AG04450 (cell line): Measurements from ENCODE around the gene TMEM150B. TPM values are rescaled to one million over a fixed set of nuclear protein-coding genes. Genes with fewer than 3 reads are reported as not detected.

ENCODE experiments used
- CTCF ChIA-PET: fragments of 300-600, 350-600 bp; formaldehyde crosslinking; extraction: SDS; loops from one replicate; lab custom pipeline; 2022; ENCODE audit warnings: antibody characterized with exemption, inconsistent platforms; lab: Charles Lee
- POLR2A ChIA-PET: fragments of 350-600 bp; formaldehyde crosslinking; extraction: SDS; loops from one replicate; lab custom pipeline; 2021; ENCODE audit warnings: antibody characterized with exemption, inconsistent platforms; lab: Yijun Ruan, JAX
- DNase-seq: peaks from one replicate; pipeline ENCODE4 v3.0.0-alpha.2; 2011; ENCODE audit warnings: low read depth, low spot score
- H3K27ac ChIP-seq: one replicate; pipeline ENCODE4 v1.5.1; 2012; ENCODE audit warnings: low read depth, low read length, control low read depth
- H3K27me3 ChIP-seq: one replicate; pipeline ENCODE4 v1.6.0; 2012; ENCODE audit warnings: low read length; ENCODE audit not compliant: control insufficient read depth, insufficient read depth
- H3K4me3 ChIP-seq: 2 replicates; pipeline ENCODE4 v1.5.1; 2011; ENCODE audit warnings: mild to moderate bottlenecking, low read depth, low read length, control low read depth
- H3K9me3 ChIP-seq: 2 replicates; pipeline ENCODE4 v1.5.1; 2012; ENCODE audit warnings: low read length; ENCODE audit not compliant: control insufficient read depth, insufficient read depth
- polyA plus RNA-seq: library from polyadenylated mRNA; depleted of rRNA; stranded (reverse); fragments of >200 nt; gene quantifications from 2 replicates; pipeline ENCODE4 v1.2.3, GENCODE V29; 2011
- TF ChIP-seq, protein P1 (sequence below): IDR thresholded peaks from 2 replicates; pipeline ENCODE4 v1.5.1; 2011; ENCODE audit warnings: low read depth, low read length, control low read depth, inconsistent platforms

TMEM150B gene
- polyA plus RNA-seq, 1 experiment, result not detected

DNA sequence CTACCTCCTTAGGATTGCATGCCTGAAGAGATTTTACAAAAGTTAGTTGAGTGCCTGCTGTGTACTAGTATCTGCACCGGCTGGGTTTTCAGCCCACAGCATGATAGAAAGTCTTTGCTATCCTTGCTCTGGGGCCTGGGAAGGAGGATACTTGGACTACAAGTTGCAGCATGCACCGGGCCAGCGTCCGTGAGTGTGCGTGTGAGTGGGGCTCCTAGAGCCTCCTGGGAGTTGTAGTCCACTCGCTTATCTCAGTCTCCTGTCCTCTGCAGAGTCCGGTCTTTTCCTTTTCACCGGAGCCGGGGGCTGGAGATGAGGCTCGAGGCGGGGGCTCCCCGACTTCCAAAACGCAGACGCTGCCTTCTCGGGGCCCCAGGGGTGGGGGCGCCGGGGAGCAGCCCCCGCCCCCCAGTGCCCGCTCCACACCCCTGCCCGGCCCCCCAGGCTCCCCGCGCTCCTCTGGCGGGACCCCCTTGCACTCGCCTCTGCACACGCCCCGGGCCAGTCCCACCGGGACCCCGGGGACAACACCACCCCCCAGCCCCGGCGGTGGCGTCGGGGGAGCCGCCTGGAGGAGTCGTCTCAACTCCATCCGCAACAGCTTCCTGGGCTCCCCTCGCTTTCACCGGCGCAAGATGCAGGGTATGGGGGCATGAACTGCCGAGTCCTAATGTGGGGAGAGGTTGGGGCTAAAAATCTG lies 20.7 kb downstream of the TMEM150B start:
- ChIA-PET POLR2A (no interaction called here), CTCF (no interaction called here)
- H3K27ac ChIP-seq, result no peak overlapping the region
- TF ChIP-seq, protein P1, sequence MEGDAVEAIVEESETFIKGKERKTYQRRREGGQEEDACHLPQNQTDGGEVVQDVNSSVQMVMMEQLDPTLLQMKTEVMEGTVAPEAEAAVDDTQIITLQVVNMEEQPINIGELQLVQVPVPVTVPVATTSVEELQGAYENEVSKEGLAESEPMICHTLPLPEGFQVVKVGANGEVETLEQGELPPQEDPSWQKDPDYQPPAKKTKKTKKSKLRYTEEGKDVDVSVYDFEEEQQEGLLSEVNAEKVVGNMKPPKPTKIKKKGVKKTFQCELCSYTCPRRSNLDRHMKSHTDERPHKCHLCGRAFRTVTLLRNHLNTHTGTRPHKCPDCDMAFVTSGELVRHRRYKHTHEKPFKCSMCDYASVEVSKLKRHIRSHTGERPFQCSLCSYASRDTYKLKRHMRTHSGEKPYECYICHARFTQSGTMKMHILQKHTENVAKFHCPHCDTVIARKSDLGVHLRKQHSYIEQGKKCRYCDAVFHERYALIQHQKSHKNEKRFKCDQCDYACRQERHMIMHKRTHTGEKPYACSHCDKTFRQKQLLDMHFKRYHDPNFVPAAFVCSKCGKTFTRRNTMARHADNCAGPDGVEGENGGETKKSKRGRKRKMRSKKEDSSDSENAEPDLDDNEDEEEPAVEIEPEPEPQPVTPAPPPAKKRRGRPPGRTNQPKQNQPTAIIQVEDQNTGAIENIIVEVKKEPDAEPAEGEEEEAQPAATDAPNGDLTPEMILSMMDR, result no peak
- H3K4me3 ChIP-seq, result no peak overlapping the region
- H3K27me3 ChIP-seq, result no peaks in the 10 kb centered on the region
- H3K9me3 ChIP-seq, result no peaks in the 10 kb centered on the region
- no peak for DNase-seq

DNA sequence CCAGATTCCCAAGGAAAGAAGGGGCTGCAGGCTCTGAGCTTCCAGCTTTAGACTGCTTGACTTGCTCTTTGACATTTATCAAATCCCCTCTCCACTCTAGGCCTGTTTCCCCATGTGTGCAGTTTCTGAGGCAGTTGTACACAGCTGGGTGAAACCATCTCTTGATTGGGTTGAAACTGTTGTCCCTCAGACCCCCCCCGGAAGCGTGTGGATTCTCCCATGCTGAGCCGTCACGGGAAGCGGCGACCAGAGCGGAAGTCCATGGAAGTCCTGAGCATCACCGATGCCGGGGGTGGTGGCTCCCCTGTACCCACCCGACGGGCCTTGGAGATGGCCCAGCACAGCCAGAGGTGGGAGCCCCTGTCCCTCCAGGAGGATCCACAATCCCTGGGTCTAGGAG lies 21.7 kb downstream of the TMEM150B start:
- Histone ChIP-seq H3K27me3 (no peaks in the 10 kb centered on the region), H3K9me3 (no peaks in the 10 kb centered on the region), H3K27ac (no peak overlapping the region), H3K4me3 (no peak overlapping the region)
- CTCF ChIA-PET, result interaction anchor here (0.5 to 3.7 kb wide), 10 partner anchors 10 to 330 kb away, joined by 3 to 41 read pairs (median 8); partner anchors contain the start of gene KMT5C
- POLR2A ChIA-PET, result interaction anchor here (0.5 kb wide), 1 partner anchor 16 kb away, joined by 6 read pairs; no protein-coding TSS in a partner anchor
- TF ChIP-seq, protein P1, result no peak
- DNase-seq, result no peak

DNA sequence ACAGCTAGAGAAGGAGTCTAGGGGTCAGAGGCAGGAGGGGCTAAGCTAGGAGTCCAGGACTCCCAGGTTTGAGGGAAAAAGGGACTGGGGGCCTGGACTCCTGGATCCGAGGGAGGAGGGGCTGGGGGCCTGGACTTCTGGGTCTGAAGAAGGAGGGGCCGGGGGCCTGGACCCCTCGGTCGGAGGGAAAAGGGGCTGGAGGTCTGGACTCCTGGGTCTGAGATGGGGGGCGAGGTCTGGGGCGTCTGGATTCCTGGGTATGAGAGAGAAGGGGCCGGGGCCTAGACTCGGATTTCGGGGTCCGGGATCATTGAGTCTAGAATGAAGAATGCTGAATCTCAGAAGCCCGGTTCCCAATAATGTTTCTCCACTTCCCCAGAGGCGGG lies 22.8 kb downstream of the TMEM150B start:
- Histone ChIP-seq H3K4me3 (no peak overlapping the region; the same call in 1 of the 2 replicates), H3K27me3 (no peaks in the 10 kb centered on the region), H3K9me3 (no peaks in the 10 kb centered on the region), H3K27ac (no peak overlapping the region)
- DNase-seq, result no peak
- POLR2A ChIA-PET, result no interaction called here
- TF ChIP-seq, protein P1, result no peak
- CTCF ChIA-PET, result interaction anchor here (0.6 to 3.7 kb wide), 17 partner anchors 10 to 331 kb away, joined by 3 to 41 read pairs (median 4); partner anchors contain the start of genes KMT5C and TMEM238

DNA sequence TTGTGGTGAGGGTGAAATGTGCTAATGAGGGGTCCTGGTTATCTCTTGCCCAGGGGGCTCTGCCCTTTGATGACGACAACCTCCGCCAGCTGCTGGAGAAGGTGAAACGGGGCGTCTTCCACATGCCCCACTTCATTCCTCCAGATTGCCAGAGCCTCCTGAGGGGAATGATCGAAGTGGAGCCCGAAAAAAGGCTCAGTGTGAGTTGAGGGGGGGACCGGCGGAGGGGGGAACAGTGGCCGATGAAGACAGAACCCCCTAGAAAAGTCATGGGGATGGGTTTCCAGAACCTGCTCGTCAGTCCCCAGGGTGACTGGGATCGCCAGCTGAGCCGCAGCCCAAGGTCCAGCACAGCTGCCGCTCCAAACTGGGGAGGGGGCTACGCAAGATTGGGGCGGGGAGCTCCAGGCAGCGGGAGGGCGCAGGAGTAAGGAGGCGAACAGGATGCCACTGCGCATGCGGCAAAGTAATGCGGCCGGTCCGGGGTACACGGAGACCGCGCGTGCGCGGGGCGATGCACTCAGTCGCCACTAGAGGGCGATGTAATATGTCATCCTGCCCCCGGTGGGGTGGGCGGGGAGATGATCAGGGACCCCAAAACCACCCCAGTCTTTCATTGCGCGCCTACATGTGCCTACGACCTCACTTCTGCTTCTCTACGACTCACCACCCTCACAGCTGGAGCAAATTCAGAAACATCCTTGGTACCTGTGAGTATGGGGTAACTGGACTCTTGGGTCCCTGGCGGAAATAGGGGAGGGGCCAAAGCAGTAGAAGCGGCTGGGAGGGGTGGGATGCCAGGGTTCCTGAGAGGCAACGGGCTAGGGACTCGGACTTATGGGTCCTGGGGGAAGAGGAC lies 23.5 kb downstream of the TMEM150B start:
- Histone ChIP-seq H3K27me3 (no peaks in the 10 kb centered on the region), H3K4me3 (peak overlapping the region; percentile 41), H3K27ac (no peak overlapping the region), H3K9me3 (no peaks in the 10 kb centered on the region)
- ChIA-PET CTCF (interaction anchor here (0.6 to 3.7 kb wide), 22 partner anchors 9 to 331 kb away, joined by 3 to 41 read pairs (median 4); partner anchors contain the start of genes KMT5C and TMEM238), POLR2A (interaction anchor here (0.6 kb wide), 2 partner anchors 44 to 91 kb away, joined by 7 to 8 read pairs; no protein-coding TSS in a partner anchor)
- DNase-seq, result peak; percentile 24
- TF ChIP-seq, protein P1, result peak; percentile 78
